Stimulated activated CD4-positive, alpha-beta T cell treated with anti-CD3 and anti-CD28 coated beads, Interleukin-1b, Interleukin-23, amount 100 ng/mL, for 4 hours (primary cell): Measurements from ENCODE around the gene TOP3B.

Experiments used
- DNase-seq, 2 donors: peaks; one replicate each; pipeline ENCODE4 v3.0.0-alpha.2; 2020; ENCODE audit warnings: low read depth in 2 of 2

Gene TOP3B

DNA sequence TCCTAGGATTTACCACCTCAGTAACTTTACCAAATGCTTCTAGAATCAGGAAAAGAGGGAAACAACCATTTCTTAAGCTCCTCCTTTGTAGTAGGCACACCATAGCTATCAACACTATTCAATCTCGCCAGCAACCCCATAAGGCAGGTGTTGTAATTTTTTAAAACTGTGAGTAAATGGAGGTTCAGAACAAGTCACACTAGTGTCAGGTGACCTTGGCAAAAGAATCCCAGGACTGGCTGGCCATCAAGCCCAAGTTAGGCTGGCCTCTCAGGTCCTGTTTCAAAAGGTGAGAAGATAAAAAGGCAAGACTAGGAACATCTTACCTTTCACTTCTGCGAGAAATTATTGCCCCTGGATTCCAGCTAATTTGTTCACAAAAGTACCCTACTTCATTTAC lies 713 bp downstream of the TOP3B start:
- no peak for DNase-seq

DNA sequence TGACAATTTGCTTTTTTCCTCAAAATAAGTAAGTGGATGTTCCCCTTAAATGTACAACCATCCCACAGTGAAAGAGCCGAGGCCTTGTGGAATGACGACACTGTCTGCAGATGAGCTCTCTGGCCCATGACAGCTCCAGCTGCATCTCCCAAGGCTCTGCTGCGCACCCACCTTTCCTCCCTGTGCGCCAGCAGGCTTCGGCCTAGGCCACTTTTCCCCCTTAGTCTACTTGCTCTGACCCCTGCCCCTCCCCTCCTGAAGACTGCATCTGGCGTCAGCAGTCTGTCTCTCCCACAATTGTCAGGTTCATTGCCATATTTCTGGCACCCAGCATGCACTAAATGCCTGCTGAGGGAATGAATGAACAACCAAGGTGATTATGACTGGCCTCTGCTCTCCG lies 2.0 kb downstream of the TOP3B start:
- DNase-seq, result no peak

DNA sequence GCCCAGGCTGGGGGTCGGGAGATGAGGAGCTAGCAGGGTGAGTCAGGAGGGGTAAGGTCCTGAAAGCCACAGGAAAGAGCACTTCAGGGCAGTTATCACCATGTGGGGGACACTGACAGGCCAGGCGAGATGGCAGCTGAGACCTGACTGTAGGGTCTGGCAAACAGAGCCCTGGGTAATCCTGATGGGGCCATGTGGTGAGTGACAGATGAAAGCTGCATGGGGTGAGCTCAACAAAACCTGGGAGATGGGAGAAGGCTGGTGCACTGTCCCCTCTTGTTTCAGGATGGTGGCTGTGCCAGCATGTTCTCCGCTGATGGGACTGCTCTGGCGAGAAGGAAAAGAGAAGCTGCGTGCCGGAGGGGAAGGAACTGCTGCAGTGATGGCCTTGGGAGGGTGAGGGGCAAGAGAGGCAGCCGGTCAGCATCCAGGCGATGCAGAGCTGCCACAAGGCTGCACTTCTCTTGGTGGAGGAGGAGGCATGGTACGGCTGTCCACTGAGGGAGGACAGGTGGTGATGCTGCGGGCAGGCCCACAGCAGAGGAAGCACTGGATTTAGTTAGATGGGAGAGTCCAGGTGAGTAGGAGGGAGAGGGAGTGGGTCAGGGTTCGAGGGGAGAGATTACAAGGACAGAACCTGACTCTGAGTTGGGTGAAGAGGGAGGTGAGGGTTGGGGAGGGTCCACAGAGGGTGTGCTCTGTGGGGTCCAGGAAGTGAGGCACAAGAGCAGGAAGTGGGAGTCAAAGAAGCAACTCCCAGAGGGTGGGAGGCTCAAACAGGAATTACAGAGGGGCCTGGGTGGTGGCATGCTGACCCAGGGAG lies 3.8 kb downstream of the TOP3B start:
- DNase-seq, result no peak

DNA sequence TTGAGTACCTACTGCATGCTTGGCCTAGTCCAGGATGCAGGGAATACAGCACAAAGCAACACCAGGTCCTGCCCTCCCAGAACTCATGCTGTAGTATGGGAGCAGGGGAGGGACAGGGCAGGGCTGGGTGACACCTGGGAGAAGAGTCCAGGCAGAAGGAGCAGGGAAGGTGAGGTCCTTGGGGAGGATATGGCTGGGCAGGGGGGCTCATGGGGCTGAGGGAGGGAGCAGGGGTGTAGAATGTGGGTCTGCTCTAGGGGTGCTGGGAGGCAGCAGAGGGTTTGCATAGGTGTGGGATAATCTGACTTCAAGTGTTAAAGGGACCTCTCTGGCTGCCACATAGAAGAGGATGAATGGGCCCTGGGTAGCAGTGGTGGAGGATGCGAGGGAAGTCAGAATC lies 4.8 kb downstream of the TOP3B start:
- no peak for DNase-seq

DNA sequence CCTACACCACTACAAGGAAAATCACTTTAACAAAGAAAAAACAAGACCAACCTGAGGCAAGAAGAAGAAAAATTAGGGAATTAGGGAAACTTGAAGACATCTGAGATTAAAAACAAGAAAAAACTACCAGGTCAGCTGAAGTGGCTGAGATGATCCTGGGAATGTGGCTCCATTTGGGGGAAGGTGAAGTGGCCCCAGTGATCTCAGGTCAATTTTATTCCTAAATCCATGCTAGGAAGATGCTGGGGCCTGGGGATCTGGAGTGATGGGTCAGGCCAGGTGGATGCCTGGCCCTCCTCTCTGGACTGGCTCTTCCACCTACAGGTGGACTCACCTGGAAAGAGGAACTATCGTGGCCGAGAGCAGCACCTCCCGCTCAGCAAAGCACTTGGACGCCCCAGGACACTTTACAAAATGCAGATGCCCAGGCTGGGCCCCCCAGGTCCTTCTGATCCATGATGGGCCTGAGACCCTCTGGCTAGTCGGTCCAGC lies 6.7 kb downstream of the TOP3B start:
- DNase-seq, result no peak

DNA sequence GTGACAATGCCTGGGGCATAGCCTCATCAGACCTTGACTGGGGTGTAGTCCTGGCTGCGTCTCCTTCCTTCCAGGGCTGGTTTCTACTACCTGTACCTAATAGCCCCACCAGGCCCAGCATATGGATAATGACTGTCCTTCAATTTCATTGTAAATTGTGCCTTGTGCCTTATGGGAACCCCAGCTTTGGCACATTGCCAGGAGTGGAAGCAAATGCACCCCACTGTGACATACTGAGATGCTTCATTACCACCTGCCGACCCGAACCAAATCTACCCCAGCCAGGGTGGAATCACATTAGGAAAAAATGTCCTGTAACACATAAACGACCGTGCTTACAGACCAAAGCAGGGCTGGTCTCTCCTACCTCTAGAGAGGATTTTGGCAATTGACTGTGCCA lies 7.3 kb downstream of the TOP3B start:
- no peak for DNase-seq

DNA sequence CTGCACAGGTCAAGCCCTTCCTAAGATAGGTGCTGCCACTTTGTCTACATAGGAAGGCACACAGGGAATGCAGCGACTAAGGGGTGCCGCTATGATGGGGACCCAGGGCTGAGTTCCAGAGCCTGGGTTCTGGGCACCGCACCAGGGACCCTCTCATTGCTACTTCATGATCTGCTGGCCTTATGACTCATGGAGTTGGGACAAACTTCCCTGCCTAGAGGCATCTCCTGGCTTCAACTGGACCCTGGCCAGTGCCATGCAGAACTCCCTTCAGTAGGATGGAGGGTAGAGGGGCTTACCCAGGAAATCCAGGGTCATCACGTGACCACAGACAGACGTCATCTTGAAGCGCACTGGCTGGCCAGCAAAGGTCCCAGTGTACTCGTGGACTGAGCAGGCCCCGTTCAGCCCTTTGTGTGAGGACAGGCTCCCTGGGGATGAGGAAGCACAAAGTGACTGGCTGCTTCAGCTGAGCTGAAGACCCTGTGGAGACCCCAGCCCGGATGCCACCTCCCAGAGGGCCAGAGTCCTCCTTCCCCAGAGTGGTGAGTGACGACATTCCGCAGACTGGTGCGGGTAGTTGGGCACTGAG lies 8.4 kb downstream of the TOP3B start:
- no peak for DNase-seq

DNA sequence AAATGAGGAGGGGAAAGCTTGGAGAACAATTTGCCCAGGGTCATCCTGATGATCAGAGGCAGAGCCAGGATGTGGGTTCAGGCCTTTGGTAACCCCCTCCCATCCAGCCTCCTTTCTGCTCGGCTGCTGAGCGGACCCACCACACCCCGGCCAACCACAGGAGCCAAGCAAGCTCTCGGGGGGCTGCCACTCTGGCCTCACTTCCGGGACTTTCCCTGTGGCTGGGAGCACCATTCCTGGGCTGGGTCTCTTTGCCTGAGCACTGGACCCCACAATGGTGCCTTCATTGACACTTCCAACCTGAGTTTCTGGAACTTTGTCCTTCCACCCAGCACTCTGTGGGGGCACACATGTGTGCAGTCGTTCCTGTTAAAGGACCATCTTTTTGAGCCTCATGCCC lies 9.8 kb downstream of the TOP3B start:
- DNase-seq, result no peak

DNA sequence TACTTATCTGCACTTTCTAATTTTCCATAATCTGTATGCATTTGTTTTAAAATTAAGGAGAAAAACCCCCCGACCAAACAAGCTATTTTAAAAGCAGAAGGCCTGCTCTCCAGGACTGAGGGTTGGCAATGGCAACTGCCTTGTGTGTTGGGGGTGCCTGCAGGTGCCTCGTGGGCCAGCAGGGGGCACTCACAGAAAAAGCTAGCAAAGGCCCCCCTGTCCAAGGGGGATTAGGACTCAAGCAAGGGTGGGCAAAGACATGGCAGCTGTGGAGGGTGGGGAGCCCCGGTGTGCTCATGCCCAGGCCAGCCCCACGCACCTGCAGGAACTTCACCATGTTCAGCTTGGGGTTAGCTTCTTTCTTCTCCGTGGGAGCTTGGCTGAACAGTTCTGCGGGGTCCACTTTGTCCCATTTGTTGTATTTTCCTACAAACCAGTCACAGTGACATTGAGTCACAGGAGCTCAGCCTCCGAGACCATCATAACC lies 10.3 kb downstream of the TOP3B start:
- peak; percentile 33 to 53 for DNase-seq

DNA sequence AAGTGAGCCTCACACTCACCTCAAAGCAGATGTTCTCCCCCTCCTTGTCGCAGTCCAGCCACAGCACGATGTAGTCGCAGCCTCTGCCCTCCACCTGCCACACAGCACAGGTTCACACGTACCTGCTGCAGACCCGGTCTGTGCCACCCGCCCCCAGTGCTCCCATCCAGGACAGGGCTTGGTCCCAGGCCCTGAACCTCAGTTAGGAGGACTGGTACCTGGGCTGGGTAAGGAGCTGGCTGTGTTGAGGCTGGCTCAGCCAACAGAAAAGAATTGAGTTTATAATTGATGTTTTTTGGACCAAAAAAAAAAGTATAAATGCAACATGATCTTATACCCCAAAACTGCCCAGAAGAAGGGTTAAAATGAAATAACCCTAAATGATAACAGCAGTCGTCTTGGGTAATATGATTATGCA lies 10.7 kb downstream of the TOP3B start:
- DNase-seq, result no peak

DNA sequence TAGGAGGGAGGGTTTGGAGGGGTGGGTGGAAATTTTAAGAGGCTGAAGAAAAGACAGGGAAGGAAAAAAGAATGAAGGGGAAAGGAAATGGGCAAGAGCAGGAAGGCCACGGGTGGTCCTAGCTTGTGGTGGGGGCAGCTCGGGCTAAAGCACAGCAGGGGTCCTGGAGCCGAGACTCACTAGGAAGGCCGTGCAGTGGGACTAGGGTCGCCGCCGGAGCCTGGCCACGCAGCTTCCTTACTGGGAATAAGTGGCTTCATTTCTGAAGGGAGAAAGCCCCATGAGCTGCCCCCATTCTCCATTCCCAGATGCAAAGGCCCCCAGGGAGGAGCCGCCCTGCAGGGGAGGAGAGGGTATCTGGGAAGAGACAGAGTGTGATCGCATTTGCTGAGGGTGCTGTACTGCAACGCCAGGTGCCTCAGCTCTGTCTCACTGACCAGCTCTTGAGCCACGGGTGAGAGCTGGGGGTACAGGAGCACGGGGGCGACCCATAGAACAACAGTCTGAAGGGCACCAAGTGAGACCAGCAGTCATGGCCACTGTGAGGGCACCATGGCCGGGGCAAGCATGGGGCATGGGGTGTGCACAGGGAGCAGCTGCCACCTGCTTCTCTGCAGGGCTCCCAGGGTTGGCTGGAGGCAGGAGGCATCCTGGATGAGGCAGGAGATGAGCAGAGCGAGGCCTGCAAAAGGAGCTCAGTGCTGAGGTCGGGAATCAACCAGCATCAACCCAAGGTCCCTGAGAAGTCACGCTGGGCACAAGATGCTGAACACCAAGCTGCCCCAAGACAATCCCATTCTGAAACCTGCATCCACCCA lies 11.6 kb downstream of the TOP3B start:
- DNase-seq, result no peak

DNA sequence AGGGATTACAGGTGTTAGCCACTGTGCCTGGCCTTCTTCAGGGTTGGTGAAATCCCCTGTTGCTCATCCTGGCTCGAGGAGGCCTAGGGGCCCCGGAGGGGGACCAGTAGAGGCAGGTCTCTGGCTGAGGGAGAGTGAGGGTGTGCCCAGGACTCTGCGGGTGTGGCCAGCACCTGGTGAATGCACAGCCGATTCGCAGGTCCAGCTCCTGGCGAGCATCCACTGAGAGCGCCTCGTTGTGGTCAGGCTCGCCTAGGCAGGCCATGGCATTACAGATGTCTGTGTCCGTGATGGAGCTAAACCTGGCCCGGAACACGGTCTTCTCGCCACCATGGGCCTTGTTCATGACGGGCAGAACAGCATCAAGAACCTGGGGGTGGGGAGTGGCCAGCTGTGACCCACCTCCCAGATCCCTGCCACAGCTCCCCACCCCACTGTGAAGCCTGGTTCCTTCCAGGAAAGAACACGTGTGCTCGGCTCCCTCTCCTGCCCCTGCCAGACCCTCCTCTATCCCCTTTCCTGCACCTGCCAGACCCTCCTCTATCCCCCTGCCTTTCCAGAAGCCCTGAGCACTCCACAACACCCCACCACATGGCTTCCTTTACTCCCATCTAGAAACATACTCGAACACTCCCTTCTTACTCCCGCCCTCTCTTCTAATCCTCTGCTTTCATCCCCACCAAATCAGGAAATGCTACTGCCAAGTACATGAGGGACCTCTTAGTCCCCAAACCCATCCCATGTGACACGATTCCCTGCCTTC lies 12.4 kb downstream of the TOP3B start:
- no peak for DNase-seq

DNA sequence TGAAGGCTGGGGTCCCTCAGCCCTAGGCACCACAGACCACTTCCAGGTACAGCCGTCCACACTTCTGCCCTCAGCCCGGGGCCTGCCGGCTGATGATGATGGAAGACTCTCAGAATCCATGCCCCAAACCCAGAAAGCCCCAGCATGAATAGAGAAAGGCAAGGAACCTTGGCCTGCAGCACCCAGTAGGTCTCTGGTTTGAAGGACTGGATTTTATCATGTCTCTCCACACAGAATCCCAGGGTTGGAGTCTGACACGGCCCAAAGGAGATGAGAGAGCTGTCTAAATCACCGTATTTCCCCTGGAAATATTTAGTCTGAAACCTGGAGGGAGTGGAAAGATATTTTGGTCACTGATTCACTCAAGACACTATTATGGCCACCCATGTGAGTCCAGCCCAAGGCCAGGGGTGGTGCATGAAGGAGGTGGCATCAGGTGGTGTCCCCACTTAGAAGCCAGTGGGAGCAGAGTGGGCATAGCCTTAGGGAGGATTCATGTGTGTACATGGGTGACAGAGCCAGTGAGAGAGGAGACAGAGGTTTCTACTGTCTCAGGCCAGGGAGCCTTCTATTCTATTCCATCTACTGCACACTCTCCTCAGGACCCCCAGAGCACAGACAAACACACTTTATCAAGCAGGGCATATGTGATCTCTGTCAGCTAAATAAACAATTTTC lies 14.0 kb downstream of the TOP3B start:
- DNase-seq, result no peak

DNA sequence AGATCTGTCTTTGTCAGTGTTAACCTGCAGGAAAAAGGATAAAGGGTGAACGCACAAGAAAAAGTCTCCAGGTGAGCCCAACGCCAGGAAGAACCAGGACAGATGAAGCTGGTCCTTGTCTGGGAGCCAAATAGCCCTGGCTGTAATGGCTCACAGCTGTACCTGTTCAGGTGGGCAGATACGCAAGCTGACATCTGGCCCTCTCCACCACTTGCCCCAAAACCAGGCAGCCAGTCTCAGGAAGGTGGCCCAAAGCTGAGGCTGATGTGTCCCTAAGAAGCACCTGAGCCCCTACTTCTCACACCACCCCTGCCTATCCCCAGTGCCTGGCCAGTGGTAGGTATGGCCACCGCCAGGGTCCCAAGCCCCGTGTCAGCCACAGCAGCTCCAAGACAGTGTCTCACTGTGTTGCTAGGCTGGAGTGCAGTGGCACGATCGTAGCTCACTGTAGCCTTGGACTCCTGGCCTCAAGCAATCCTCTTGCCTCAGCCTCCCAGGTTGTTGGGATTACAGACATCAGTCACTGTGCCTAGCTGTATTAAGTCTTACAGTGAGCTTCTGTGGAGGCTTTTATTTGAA lies 14.8 kb downstream of the TOP3B start:
- no peak for DNase-seq

DNA sequence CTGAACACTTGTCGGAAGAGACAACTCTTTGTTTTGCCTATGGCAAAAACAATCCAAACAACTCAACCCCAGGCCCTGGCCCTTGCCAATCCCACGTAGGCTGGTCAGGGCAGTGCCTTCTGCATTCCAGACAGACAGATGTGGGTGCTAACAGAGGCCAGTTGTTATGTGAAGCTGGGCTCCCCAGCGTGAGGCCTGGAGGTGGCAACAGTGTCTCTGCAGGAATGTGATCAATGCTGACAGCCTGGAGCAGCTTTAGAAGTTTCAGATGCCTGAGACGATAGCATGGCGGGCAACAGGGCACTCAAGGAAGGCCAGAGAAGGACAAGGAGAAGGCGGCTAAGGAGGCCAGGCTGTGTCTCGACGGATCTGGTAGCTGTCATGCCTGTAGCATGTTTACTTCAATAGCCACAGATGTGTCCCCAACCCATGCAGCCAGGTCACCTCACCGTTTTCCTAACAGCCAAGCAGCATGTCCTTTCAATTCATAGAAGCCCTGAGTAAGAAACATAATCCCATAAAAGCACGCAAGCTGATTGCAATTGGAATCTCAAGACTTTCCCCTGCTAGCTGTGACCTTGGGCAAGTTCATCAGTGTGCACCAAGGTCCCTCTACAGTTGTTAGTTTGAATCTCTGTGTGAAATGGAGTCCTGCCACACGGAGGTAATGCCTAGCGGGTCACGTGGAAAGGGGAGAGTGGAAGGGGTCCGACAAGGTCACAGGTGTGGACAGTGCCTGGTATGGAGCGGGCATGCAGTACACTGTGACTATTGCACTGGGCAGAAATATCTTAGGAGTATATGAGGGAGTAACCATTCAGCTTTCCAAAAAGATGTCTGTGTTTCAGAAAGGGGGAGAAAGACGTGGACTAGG lies 15.7 kb downstream of the TOP3B start:
- no peak for DNase-seq

DNA sequence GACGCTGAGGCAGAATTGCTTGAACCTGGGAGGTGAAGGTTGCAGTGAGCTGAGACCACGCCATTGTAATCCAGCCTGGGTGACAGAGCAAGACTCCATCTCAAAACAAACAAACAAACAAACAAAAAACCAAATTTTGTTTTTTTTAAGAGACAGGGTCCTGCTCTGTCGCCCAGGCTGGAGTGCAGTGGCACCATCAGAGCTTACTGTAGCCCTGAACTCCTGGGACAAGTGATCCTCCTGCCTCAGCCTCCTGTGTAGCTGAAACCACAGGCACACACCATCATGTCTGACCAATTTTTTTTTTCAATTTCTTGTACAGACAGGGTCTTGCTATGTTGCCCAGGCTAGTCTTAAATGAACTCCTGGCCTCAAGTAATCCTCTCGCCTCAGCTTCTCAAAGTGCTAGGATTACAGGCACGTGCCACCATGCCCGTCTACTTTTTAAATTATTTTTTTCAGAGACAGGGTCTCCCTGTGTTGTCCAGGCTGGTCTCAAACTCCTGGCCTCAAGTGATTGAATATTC lies 16.8 kb downstream of the TOP3B start:
- DNase-seq, result no peak

DNA sequence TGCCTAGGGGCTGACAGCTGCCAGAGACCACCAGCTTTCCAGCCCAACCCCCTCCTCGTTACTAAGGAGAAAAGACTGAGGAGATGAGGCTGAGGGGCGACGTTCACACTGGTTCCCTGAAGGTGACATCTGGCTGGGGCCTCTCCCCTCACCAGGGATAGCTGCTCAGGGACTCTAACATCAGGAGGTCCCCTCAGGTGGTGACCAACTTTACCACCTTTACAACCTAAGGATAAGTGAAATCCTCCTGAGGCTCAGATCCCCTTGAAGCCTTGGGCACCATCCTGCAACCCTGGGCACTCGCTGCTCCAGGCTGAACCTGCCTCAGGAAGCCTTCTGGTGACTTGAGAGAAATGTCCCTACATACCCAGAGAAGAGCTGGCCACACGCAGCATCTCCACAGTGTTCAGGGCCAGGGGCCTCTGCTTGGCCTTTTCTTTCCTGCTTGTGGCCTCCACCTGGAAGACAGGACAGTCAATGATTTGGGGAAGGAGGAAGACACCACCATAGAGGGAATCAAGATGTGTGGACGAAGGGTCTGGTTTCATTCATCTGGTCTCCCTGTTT lies 17.6 kb downstream of the TOP3B start:
- no peak for DNase-seq

DNA sequence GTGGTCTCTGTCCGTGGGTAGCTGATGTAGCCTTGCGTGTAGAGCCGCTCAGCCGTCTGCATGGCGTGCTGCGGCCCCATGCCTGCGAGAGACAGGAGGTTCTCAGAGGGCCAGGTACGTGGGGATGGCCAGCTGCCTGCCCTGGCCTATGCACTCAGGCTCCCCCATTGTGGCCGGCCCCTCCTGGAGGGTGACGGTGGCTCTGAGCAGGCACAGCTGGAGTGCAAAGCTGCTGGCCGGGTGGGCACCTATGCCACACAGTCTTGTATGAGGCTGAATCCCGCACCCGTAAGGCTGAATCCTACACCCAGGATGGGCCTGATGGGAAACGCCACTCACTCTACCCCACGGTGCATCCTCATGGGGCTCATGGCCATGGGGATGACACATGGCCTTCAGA lies 18.4 kb downstream of the TOP3B start:
- no peak for DNase-seq

DNA sequence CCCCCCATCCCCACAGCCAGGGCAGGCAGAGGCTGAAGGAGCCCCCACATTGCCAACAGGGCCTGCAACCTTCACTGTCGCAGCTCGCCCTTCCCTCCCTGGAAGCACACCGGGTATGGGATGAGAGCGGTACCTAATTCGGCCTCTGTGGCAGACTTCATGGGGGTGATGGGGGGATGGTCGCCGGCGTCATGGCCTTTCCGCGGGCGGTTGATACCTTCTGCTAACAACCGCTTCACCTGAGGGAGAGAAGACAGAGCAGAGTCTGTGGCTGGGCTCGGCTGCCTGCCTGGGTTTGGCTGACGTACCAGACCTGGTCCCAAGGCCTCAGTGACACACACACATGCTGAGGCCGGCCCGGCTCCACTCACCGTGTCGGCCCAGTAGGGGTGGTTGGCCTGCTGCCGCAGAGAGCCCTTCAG lies 18.8 kb downstream of the TOP3B start:
- DNase-seq, result no peak
